HG03520 (cell line): ENCODE results near the gene BCAS4.

Experiments
- ATAC-seq: cut with Tn5 transposase; IDR thresholded peaks from one replicate; pipeline ENCODE4 v1.9.1; 2021; ENCODE audit warnings: mild to moderate bottlenecking, moderate library complexity; ENCODE audit not compliant: unreplicated experiment

The BCAS4 gene

GRCh38 chr20:50852085-50852484 lies 57.2 kb downstream of the BCAS4 start:
- no peak for ATAC-seq

- no peak for ATAC-seq
Observed at GRCh38 chr20:50854506-50855249, 59.8 kb downstream of the BCAS4 start.

- no peak for ATAC-seq
Observed at GRCh38 chr20:50855498-50856474, 60.9 kb downstream of the BCAS4 start.

- ATAC-seq, result no peak
Observed at GRCh38 chr20:50856475-50857041, 61.7 kb downstream of the BCAS4 start.

GRCh38 chr20:50857348-50857747 lies 62.5 kb downstream of the BCAS4 start:
- ATAC-seq, result no peak

- no peak for ATAC-seq
Observed at GRCh38 chr20:50858525-50858924, 63.7 kb downstream of the BCAS4 start.

- ATAC-seq, result no peak
Observed at GRCh38 chr20:50859161-50859560, 64.3 kb downstream of the BCAS4 start.

GRCh38 chr20:50861012-50861411 lies 66.2 kb downstream of the BCAS4 start:
- ATAC-seq, result no peak

- no peak for ATAC-seq
Observed at GRCh38 chr20:50862546-50862945, 67.7 kb downstream of the BCAS4 start.

- ATAC-seq, result no peak
Observed at GRCh38 chr20:50865114-50865513, 70.3 kb downstream of the BCAS4 start.

- ATAC-seq, result no peak
Observed at GRCh38 chr20:50865591-50865990, 70.7 kb downstream of the BCAS4 start.

- ATAC-seq, result no peak
Observed at GRCh38 chr20:50866036-50866685, 71.3 kb downstream of the BCAS4 start.

- no peak for ATAC-seq
Observed at GRCh38 chr20:50866831-50867230, 72.0 kb downstream of the BCAS4 start.

- ATAC-seq, result no peak
Observed at GRCh38 chr20:50867805-50868204, 72.9 kb downstream of the BCAS4 start.

- ATAC-seq, result no peak
Observed at GRCh38 chr20:50868509-50869495, 73.9 kb downstream of the BCAS4 start.

- no peak for ATAC-seq
Observed at GRCh38 chr20:50870561-50871161, 75.8 kb downstream of the BCAS4 start.

- ATAC-seq, result no peak
Observed at GRCh38 chr20:50872560-50873425, 77.9 kb downstream of the BCAS4 start.

GRCh38 chr20:50873585-50873984 lies 78.7 kb downstream of the BCAS4 start:
- no peak for ATAC-seq
